Astrocyte of the spinal cord (primary cell): ENCODE measurements around the gene HDAC4.
A peak's percentile ranks its signal among the peaks of the same experiment; 100 is the strongest.

Source experiments
- DNase-seq: peaks from one replicate; pipeline ENCODE4 v3.0.0; 2011; ENCODE audit warnings: low read depth, low spot score
- H3K4me3 ChIP-seq: 2 replicates; pipeline ENCODE4 v1.5.1; 2011; ENCODE audit warnings: low read depth, mild to moderate bottlenecking, low read length, moderate library complexity
- in situ Hi-C: cut with HindIII; loops from 2 replicates; pipeline ENCODE4 v1.10.0; 2017; ENCODE audit warnings: low sequenced_read_pairs
- TF ChIP-seq, protein P1 (sequence below): IDR thresholded peaks from 2 replicates; pipeline ENCODE4 v1.5.1; 2012; ENCODE audit warnings: low read depth, mild to moderate bottlenecking, low read length, inconsistent platforms

Gene HDAC4

GRCh38 chr2:239351687-239352086 lies 49.1 kb downstream of the HDAC4 start:
- no peak overlapping the region for H3K4me3 ChIP-seq
- no peak for DNase-seq
- in situ Hi-C loops, result no loop called here
- TF ChIP-seq, protein P1, sequence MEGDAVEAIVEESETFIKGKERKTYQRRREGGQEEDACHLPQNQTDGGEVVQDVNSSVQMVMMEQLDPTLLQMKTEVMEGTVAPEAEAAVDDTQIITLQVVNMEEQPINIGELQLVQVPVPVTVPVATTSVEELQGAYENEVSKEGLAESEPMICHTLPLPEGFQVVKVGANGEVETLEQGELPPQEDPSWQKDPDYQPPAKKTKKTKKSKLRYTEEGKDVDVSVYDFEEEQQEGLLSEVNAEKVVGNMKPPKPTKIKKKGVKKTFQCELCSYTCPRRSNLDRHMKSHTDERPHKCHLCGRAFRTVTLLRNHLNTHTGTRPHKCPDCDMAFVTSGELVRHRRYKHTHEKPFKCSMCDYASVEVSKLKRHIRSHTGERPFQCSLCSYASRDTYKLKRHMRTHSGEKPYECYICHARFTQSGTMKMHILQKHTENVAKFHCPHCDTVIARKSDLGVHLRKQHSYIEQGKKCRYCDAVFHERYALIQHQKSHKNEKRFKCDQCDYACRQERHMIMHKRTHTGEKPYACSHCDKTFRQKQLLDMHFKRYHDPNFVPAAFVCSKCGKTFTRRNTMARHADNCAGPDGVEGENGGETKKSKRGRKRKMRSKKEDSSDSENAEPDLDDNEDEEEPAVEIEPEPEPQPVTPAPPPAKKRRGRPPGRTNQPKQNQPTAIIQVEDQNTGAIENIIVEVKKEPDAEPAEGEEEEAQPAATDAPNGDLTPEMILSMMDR, result no peak

DNA sequence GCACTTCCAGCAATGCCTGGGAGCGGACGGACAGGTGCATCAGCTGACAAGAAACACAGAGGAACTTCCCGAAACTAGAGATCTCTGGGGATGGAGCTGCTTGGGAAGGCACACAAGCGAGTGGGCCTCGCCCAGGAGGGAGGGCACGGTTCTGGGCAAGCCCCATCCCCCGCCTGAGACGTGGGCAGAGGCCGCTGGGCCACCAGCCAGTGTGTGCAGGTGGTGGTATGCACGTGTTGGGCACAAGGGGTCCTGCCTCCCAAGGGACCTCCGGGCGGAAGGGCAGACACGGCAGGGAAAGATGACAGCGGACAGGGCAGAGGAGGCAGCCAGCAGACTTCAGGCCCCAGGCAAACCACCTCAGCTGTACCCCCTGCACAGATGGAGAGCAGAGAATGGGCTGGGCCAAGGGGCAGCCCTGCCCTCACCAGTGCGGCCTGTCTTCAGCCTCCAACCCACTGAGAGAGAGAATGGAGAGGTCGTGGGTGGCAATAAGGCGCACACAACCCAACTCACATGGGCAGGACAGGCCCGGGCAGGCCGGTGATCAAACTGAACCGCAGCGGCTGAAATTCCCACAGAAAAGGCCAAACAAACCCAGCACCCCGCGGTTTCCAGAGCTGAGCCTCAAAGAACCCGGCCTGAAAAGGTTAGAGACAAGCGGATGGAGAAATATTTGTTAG lies 51.2 kb downstream of the HDAC4 start:
- TF ChIP-seq, protein P1, result no peak
- in situ Hi-C loops, result no loop called here
- no peak overlapping the region for H3K4me3 ChIP-seq
- DNase-seq, result peak; percentile 80

- peak; percentile 46 for DNase-seq
- no peak overlapping the region for H3K4me3 ChIP-seq
- TF ChIP-seq, protein P1, result no peak
- in situ Hi-C loops, result no loop called here
These were observed 52.0 kb downstream of the HDAC4 start for GRCh38 chr2:239348563-239349452.

DNA sequence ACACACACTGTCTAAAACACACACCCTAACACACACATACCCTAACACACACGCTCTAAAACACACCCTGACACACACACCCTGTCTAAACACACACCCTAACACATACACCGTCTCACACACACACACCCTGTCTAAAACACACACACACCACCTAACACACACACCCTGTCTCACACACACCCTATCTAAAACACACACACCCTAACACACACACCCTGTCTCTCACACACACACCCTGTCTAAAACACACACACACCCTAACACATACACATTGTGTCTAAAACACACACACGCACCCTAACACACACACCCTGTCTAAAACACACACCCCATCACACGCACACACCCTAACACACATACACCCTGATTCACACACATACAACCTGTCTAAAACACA lies 54.1 kb downstream of the HDAC4 start:
- no peak for DNase-seq
- no peak overlapping the region for H3K4me3 ChIP-seq
- in situ Hi-C loops, result no loop called here
- TF ChIP-seq, protein P1, result no peak

DNA sequence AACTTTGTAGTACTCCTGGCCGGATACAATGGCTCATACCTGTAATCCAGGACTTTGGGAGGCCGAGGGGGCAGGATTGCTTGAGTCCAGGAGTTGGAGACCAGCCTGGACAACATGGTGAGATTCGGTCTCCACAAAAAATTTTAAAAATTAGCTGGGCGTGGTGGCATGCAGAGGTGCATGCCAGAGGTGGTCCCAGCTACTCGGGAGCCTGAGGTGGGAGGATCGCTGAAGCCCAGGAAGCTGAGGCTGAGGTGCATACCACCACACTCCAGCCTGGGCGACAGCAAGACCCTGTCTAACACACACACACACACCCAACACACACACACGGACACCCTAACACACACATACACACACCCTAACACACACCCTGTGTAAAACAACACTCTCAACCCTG lies 55.6 kb downstream of the HDAC4 start:
- no peak overlapping the region for H3K4me3 ChIP-seq
- TF ChIP-seq, protein P1, result no peak
- in situ Hi-C loops, result no loop called here
- no peak for DNase-seq

DNA sequence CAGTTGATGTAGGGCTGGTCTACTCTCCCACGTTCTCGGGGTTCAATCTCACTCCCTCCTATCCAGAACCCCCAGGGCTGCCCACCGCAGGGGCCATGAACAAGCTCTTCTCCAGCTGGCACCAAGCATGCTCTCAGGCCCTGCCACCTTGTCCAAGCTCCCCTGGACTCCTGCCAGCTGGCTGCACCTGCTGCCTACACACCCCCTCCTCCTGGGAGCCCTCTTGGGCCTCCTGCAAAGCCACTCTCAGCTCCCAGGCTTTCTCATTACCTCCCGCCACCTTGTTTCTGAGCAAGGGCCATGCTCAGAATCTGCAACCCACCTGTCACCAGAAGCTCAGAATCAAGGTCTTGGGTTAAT lies 56.0 kb downstream of the HDAC4 start:
- DNase-seq, result no peak
- in situ Hi-C loops, result no loop called here
- TF ChIP-seq, protein P1, result no peak
- H3K4me3 ChIP-seq, result no peak overlapping the region
